Measurements from ENCODE around the gene PROSER2.

The PROSER2 gene

DNA sequence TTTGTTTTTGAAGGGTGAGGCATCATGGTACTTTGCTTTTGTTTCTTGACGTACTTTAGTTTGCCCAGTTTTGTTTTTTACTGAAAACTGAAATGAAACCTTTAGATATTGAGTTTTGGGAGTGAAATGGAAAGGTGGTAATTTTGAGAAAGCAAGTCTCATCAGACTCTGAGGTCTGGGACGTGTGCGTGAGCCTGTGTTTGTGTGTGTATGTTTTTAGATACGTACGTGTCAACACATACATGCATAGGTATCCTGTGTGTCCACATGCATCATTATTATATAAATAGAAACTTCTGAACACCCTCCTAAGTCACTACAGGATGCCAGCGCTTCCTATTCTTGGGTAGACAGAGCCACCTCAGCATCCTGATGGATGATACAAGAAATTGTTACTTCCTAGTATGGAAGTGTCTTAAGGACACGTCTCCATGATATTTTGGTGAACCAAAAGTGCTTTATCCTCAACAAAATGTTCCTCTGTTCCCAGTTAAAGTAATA, 47.8 kb downstream of the PROSER2 start:
- DNase-seq = no peak

DNA sequence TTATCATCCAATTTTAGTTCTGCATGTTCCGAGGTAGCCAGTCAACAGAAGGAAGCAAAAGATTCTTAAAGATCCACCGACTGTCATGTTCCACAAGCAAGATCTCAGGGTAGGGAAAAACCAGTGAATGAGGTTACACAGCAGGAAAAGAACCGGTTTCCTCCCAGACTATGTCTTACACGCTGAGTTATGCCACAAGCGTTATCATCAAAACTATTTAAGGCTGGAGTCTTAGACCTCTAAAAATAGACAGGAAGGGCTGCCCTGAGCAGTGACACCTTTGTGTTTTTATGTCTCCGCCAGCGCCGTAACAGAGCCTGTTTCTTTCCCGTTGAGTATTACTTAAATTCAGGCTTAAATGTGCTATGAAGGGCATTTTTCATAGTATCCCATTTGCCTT, 48.3 kb downstream of the PROSER2 start:
- DNase-seq = no peak

DNA sequence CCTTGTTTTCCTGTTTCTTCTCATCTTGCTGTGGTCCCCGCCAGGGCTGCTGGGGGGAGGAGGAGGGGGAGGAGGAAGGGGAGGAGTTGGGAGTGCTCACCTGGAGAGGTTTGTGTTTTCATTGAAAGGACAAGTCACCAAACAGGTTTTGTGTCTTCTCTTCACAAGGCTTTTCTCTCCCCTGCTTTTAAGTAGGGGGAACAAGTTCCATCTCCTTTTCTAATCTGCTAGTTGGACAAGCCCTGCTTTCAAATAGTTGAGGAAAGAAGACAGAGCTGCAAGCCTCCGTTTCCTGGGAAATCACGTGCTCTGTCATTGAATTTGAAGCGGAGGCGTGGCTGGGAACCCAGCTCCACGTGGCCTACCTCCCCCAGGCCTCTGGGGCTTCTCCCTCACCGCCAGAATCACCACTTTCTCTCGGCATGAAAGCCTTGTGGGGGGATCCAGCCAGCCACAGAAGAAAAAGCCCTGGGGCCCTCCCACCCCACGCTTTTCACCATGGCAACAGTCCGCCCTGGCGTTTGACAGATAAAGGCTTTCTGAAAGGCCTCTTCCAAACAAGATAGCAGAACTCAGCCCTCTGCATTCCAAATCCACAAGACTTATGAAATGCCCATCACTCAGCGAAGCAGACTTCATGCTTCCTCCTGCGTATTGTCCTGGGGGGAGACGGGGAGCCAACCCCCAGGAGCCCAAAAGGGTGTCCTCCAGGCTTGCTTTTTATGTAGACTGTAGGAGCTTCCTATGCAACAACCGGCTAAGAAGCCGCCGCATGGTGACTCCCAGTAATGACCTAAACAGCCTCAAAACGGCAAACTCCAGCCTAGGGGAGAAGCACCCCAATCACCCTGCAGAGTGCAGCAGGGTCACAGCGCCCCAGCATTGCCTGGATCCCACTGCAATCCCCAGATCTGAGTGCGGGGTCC, 51.7 kb downstream of the PROSER2 start:
- peak; percentile 40 to 51 for DNase-seq

DNA sequence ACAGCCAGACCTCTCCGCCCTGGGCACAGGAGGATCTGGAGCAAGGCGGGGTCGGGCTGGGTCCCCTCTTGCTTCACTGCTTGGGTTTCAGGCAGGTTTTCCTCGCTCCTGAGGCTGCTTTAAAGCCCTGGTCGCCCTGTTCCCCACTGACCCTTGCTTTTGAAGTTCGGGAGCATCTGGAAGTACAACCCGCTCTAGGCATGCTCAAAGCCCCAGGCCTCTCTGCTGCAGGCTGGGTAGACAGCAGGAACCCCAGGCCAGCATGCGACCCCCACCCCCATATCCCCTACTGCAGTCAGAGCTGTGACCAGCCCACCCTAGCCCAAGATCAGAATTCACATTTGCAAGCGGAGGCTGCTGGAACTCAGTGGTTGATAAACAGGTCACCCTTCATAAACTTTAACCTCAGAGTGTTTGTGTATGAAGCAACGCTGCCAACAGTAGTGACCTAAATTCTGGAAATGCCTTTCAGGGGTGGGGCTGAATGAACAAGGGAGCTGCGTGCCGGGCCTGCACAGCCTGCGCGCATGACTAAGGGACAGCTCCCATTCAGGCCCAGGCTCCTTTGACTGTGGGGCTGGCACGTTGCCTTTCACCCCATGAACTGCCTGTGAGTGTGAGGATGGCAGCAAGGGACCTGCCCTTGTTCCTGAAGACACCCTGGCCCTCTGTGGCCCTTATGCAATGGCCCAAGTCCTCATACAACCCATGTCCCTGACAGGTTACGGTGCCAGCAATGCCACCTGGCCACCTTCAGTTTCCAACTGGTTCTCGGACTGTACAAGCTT, 52.5 kb downstream of the PROSER2 start:
- no peak for DNase-seq

GRCh38 chr10:11876324-11876723, 53.2 kb downstream of the PROSER2 start:
- DNase-seq = no peak

DNA sequence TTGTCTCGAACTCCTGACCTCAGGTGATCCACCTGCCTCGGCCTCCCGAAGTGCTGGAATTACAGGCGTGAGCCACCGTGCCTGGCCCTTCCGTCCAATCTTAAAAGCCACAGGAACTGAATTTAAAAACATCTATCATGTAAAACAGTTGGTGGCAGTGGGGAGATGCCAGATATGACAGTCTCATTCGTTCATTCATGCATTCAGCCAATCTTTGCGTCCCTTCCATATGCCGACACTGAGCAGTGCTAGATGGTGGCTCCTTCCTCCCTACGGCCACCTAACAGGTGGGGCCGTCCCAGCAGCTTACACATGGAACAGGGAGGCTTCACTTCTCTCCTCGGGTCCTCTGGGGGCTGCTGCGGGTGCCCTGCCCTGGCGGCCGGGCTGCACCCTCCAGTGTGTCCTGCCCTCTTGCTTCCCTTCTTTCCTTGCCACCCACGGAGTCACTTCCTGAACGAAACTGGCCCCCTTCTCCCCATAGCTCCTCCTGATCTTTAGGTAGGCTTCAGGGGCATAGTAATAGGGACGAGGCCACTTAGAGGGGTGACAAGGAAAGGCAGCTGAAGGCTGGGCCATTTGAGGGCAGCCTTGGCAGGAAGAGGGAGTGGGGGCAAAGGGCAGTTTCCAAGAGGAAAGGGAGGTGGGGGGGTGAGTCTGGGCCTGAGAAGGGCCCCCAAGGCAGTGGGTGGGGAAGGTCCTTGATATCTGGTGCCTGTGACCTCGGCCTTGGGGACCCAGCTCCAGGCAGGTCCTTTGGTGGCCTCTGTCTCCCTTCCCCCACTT, 53.8 kb downstream of the PROSER2 start:
- no peak for DNase-seq

GRCh38 chr10:11877591-11877905, 54.4 kb downstream of the PROSER2 start:
- no peak for DNase-seq

- DNase-seq = no peak
Measured at GRCh38 chr10:11878776-11879175, 55.6 kb downstream of the PROSER2 start.

- no peak for DNase-seq
Measured at GRCh38 chr10:11879387-11880094, 56.4 kb downstream of the PROSER2 start.

DNA sequence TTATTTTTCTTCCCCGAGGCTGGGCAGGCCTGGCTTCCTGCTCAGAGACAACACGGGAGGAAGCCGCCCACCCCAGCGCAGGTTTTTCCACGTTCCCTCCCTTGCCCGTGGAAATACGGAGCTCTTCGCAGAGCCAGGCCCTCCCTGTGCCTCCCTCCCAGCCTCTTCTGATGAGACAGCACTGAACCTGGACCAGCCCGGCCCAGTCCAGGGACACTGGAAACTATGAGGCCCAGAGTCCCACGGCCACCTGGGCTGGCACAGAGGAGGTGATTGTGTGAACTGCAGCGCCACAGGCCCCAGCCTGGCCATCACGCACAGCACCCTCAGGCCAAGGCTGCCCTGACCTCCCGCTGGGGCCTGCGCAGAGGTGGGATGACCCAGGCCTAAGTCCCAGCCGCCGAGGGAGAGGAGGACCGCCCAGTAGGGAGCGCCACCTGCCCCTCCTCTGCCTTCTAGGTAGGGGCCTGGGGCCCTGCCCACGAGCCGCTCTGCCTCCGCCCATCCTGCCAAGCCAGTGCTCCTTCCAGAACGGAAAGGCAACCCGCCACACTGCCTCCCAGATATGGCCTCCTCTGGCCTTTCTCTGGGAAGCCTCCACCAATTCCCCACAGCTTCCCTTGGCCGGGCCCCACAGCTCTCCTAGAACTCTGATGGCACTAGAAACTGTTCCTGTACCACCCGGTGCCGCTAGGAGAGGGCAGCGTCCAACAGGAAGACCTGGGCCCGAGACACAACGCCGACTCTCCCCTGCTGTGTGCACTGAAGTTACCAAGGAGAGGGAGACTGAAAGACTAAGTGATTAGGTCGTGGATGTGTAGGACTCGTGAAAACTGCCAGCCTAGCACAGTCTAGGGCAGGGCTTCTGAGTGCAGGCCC, 57.2 kb downstream of the PROSER2 start:
- no peak for DNase-seq

DNA sequence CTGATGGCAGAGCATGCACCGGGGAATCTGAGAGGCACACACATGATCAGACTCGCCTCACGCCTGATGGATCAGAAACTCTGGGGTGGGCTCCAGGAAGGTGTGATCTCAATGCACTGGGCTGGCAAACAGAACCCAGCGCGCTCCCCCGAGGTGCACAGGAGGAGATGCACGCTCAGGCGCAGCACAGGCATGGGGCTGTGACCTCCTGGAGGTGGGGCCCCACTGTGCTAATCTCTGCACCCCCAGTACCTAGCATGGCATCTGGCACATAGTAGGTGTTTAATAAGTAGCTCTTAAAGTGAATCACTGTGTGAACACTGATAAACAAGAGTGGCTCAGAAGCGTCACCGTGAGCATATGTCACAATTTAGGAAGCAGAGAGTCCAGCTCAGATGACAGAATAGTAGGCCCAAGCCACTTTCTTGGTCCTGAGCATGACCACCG, 57.9 kb downstream of the PROSER2 start:
- DNase-seq = no peak

GRCh38 chr10:11881477-11882417, 58.6 kb downstream of the PROSER2 start:
- no peak for DNase-seq

- no peak for DNase-seq
Measured at GRCh38 chr10:11882646-11883375, 59.7 kb downstream of the PROSER2 start.

DNA sequence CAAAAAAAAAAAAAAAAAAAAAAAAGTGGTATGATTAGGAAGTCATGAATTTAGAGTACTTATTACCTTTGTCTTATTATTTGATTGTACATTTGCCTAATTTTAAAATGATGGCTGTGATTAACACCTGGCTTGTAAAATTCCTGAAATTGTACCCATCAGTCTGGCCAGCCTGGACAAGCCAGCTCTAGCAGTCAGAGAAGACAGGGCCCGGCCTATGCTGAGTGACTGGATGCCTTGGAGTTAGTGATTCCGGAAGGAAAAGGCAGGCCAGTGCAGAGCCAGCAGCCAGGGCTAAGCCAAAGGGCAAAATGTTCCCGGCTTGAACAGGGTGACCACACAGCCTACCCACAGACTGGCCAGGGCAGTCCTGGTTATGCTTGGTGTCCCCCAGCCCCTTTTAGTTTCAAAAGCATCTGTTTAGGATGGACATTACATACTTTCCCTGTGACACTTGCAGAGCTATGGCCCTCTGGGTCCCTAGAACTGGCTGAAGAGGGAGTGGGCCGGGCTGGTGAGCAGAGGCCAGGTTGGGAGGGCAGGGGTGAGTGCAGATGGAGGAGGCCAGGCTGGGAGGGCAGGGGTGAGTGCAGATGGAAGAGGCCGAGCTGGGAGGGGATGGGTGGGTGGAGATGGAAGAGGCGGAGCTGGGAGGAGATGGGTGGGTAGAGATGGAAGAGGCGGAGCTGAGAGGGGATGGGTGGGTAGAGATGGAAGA, 61.7 kb downstream of the PROSER2 start:
- DNase-seq = no peak

DNA sequence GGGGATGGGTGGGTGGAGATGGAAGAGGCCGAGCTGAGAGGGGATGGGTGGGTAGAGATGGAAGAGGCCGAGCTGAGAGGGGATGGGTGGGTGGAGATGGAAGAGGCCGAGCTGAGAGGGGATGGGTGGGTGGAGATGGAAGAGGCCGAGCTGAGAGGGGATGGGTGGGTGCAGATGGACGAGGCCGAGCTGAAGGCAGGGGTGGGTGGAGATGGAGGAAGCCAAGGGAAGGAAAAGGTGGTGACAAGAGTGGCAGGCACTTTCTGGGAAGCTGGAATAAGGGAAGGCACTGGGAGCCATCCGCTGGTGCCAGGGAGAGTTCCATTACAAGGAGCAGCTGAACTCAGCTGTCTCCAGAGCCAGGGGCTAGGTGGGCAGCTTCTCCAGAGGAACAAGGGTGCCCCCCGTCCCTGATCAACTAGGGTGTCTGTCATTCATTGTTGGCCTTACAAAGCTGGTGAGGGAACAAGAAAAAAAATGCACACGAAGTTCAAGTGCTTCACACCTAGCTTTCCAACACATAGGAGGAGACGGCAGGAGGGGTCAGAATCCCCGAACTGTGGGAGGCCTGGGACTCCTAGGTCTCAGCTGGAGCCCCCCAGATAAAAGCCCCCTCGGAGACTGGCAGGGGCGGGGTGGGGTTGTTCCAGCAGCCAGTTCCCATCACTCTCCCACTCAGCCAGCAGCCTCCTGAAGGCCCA, 62.4 kb downstream of the PROSER2 start:
- no peak for DNase-seq

GRCh38 chr10:11886138-11886474, 63.0 kb downstream of the PROSER2 start:
- no peak for DNase-seq

GRCh38 chr10:11886851-11887250, 63.7 kb downstream of the PROSER2 start:
- DNase-seq = no peak
